HFF-Myc (cell line): ENCODE data around the gene UPK3A.
"Not testable (repeated sequence)": the region's sequence is repeated elsewhere in the genome, so short reads cannot be mapped to it uniquely, and the experiment has no call there.

ENCODE experiments used
- DNase-seq: peaks from one replicate; pipeline ENCODE4 v3.0.0-alpha.2; 2011; ENCODE audit warnings: low read depth; ENCODE audit errors: extremely low read depth
- H3K4me3 ChIP-seq: replicated peaks from 2 replicates; pipeline ENCODE4 v1.5.1; 2011; ENCODE audit warnings: low read depth, mild to moderate bottlenecking, control low read depth, low read length
- CTCF ChIP-seq: IDR thresholded peaks from 2 replicates; pipeline ENCODE4 v1.5.1; 2012; ENCODE audit warnings: mild to moderate bottlenecking, low read depth, low read length, control low read depth; ENCODE audit errors: missing control alignments

Gene UPK3A

GRCh38 chr22:45286854-45287551, 2.3 kb downstream of the UPK3A start:
- no peak for TF ChIP-seq CTCF
- H3K4me3 ChIP-seq: no peak overlapping the region
- DNase-seq: no peak

- H3K4me3 ChIP-seq: no peak overlapping the region
- no peak for TF ChIP-seq CTCF
- DNase-seq: no peak
Observed at GRCh38 chr22:45290410-45290936, 5.7 kb downstream of the UPK3A start.

- no peak for DNase-seq
- no peak for TF ChIP-seq CTCF
- H3K4me3 ChIP-seq: no peak overlapping the region
Observed at GRCh38 chr22:45291061-45291930, 6.5 kb downstream of the UPK3A start.

GRCh38 chr22:45291931-45292290, 7.2 kb downstream of the UPK3A start:
- no peak overlapping the region for H3K4me3 ChIP-seq
- no peak for DNase-seq
- no peak for TF ChIP-seq CTCF

GRCh38 chr22:45292731-45293442, 8.1 kb downstream of the UPK3A start:
- TF ChIP-seq CTCF: no peak
- DNase-seq: no peak
- no peak overlapping the region for H3K4me3 ChIP-seq

DNA sequence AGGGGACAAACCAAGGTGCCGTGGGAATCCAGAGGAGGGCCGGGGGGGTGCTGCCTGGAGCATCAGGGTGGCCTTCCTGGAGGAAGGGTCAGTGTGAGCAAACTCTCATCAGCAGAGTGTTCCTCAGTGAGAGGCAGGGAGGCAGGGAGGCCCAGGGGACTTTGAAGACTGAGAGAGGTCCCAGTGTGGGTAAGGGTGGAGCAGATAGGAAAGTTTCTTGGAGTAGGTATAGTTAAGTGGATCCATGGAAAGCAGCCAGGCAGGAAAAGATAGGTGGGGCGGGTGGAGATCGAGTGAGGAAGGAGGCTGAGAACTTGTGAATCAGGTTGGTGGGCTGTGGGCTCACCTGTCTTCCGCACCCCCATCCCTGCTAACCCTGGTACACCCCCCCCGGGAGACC, 9.3 kb downstream of the UPK3A start:
- TF ChIP-seq CTCF: no peak

DNA sequence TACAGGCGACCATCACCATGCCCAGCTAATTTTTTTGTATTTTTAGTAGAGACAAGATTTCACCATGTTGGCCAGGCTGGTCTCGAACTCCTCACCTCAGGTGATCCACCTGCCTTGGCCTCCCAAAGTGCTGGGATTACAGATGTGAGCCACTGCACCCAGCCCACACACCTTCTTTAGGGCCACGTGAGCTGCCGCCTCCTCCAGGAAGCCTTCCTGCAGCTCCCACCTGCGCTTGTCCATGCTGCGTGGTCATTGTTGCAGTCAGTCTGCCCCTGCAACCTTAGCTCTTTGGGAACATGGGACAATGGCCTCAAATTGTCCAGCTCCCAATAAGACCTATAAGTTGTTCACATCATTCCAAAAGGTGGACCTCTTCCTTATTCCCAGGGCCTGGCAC, 10.3 kb downstream of the UPK3A start:
- not testable (repeated sequence) for H3K4me3 ChIP-seq, DNase-seq

More for the DNA sequence above, 9.3 kb downstream of the UPK3A start:
- DNase-seq: no peak
- no peak overlapping the region for H3K4me3 ChIP-seq
